GM12892 (cell line): Measurements from ENCODE around the gene TP73.

Experiments
- POLR2A ChIP-seq: IDR thresholded peaks from 2 replicates; pipeline ENCODE4 v1.6.1; 2011; ENCODE audit warnings: low read depth, low read length, control low read depth
- TAF1 ChIP-seq: IDR thresholded peaks from 2 replicates; pipeline ENCODE4 v1.6.1; 2011; ENCODE audit warnings: low read depth, mild to moderate bottlenecking, control low read depth, low read length, borderline replicate concordance

- TF ChIP-seq POLR2A, result no peak
- TF ChIP-seq TAF1, result no peak
Observed at GRCh38 chr1:3700631-3701030, 48.3 kb downstream of the TP73 start.
